Measurements from ENCODE around the gene SERPINA3. TPM values are rescaled to one million over a fixed set of nuclear protein-coding genes. Genes with fewer than 3 reads are reported as not detected.

SERPINA3 gene
- total RNA-seq, 1 experiment from 2014 or later = 3.5 TPM

GRCh38 chr14:94598506-94598815 is 13.7 kb upstream of the SERPINA3 start:
- Mint-ChIP-seq H3K4me1 (peaks cover 18% of the 10 kb centered on the region), H3K27me3 (ENCODE audit: low read depth) (no peaks in the 10 kb centered on the region; the same call in none of the 2 replicates), H3K36me3 (no peaks in the 10 kb centered on the region; the same call in 1 of the 2 replicates), H3K27ac (0 out of 2 replicates have a peak overlapping the region, but pooled peaks have one; percentile 6), H3K4me3 (no peak overlapping the region), H3K9me3 (peaks cover 4% of the 10 kb centered on the region)
- POLR2A ChIA-PET = no interaction called here
- CTCF ChIA-PET = interaction anchor here (2.2 kb wide), 2 partner anchors 49 to 112 kb away, joined by 12 to 14 read pairs; no protein-coding TSS in a partner anchor
- no peak for TF ChIP-seq PREB (CRISPR knock-in tag; IDR thresholded peaks at IDR 0.05; ENCODE audit: borderline replicate concordance)
- TF ChIP-seq, protein P1, sequence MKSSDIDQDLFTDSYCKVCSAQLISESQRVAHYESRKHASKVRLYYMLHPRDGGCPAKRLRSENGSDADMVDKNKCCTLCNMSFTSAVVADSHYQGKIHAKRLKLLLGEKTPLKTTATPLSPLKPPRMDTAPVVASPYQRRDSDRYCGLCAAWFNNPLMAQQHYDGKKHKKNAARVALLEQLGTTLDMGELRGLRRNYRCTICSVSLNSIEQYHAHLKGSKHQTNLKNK (CRISPR knock-in tag; IDR thresholded peaks at IDR 0.05) = no peak
- no peak for TF ChIP-seq ZNF138 (CRISPR knock-in tag; conservative IDR thresholded peaks at IDR 0.05)
- no peak for TF ChIP-seq ZNF671 (CRISPR knock-in tag; IDR thresholded peaks at IDR 0.05)
- TF ChIP-seq NR3C1 (CRISPR knock-in tag; conservative IDR thresholded peaks at IDR 0.05; ENCODE audit: low read depth) = no peak
- no peak for TF ChIP-seq ZNF263 (CRISPR knock-in tag; IDR thresholded peaks at IDR 0.05; ENCODE audit: low read depth)
- no peak for TF ChIP-seq E2F4 (CRISPR knock-in tag; IDR thresholded peaks at IDR 0.05; ENCODE audit: borderline replicate concordance, low read depth)
- TF ChIP-seq SP1 (CRISPR knock-in tag; conservative IDR thresholded peaks at IDR 0.05) = no peak
- DNase-seq (ENCODE audit: low spot score) (no peak), ATAC-seq (no peak)

DNA sequence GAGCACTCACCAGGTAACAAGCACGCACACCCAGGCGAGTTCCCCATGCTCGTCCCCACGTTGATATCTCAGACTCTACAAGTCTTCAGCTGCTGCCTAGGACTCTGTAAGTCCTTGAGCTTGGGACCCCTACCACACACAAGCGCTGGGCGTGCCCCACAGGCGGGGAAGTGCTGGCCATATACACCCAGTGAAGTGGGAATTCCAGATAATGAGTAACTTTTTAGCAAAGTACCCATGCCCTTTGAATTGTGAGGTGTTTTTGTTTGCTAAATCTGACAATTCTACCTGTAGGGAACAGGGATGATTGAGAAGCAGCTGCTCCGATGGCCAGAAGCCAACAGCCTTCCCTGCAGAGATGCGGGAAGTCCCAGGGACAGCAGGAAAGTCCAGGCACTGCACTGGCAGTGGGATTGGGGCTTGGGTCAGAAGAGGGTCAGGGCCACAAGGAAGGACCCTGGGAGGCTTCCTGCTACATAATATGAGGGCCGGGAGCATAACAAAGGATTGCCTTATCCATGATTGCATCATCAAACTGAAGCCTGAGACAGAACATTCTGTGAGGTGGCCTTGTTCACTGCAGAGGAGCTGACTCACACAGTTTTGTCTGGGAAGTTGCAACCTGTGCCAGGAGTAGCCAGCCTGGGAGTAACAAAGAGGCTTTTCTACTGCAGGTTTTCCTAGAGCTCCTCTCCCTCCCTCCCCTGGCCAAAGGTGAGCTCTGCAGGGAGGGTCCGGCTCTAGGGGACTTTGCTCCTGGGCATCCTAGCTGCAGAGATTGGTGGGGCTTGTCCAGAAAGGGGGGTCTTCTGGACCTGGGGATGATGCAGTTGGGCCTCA is 13.2 kb upstream of the SERPINA3 start:
- no peaks in the 10 kb centered on the region; the same call in 1 of the 2 replicates for H3K36me3 Mint-ChIP-seq
- peaks cover 4% of the 10 kb centered on the region for H3K9me3 Mint-ChIP-seq
- no peaks in the 10 kb centered on the region; the same call in none of the 2 replicates for H3K27me3 Mint-ChIP-seq (ENCODE audit: low read depth)
- DNase-seq (ENCODE audit: low spot score) (no peak), ATAC-seq (peak; percentile 59)
- no peak overlapping the region for H3K4me3 Mint-ChIP-seq
- ChIA-PET CTCF (interaction anchor here (0.7 to 2.2 kb wide), 9 partner anchors 17 to 168 kb away, joined by 3 to 14 read pairs (median 3); partner anchors contain the start of gene SERPINA5), POLR2A (no interaction called here)
- H3K4me1 Mint-ChIP-seq = peaks cover 18% of the 10 kb centered on the region
- 0 out of 2 replicates have a peak overlapping the region, but pooled peaks have one; percentile 6 for H3K27ac Mint-ChIP-seq
- TF ChIP-seq RELA (CRISPR knock-in tag; IDR thresholded peaks at IDR 0.05; ENCODE audit: borderline replicate concordance) (no peak), GTF2I (CRISPR knock-in tag; conservative IDR thresholded peaks at IDR 0.05) (no peak), CTCF (IDR thresholded peaks at IDR 0.05) (no peak), ZNF232 (CRISPR knock-in tag; IDR thresholded peaks at IDR 0.05) (no peak), ZNF416 (CRISPR knock-in tag; IDR thresholded peaks at IDR 0.05) (no peak), RORB (CRISPR knock-in tag; IDR thresholded peaks at IDR 0.05) (no peak), GABPB1 (CRISPR knock-in tag; IDR thresholded peaks at IDR 0.05) (peak; percentile 98)

- no peak for DNase-seq (ENCODE audit: low spot score)
- Mint-ChIP-seq H3K27me3 (ENCODE audit: low read depth) (no peaks in the 10 kb centered on the region; the same call in none of the 2 replicates), H3K4me1 (peaks cover 18% of the 10 kb centered on the region), H3K27ac (no peak overlapping the region), H3K4me3 (no peak overlapping the region), H3K9me3 (peaks cover 4% of the 10 kb centered on the region), H3K36me3 (no peaks in the 10 kb centered on the region; the same call in 1 of the 2 replicates)
- no peak for ATAC-seq
- ChIA-PET POLR2A (no interaction called here), CTCF (interaction anchor here (0.9 to 2.2 kb wide), 8 partner anchors 17 to 166 kb away, joined by 3 to 14 read pairs (median 3); partner anchors contain the start of gene SERPINA5)
- TF ChIP-seq, protein P2, sequence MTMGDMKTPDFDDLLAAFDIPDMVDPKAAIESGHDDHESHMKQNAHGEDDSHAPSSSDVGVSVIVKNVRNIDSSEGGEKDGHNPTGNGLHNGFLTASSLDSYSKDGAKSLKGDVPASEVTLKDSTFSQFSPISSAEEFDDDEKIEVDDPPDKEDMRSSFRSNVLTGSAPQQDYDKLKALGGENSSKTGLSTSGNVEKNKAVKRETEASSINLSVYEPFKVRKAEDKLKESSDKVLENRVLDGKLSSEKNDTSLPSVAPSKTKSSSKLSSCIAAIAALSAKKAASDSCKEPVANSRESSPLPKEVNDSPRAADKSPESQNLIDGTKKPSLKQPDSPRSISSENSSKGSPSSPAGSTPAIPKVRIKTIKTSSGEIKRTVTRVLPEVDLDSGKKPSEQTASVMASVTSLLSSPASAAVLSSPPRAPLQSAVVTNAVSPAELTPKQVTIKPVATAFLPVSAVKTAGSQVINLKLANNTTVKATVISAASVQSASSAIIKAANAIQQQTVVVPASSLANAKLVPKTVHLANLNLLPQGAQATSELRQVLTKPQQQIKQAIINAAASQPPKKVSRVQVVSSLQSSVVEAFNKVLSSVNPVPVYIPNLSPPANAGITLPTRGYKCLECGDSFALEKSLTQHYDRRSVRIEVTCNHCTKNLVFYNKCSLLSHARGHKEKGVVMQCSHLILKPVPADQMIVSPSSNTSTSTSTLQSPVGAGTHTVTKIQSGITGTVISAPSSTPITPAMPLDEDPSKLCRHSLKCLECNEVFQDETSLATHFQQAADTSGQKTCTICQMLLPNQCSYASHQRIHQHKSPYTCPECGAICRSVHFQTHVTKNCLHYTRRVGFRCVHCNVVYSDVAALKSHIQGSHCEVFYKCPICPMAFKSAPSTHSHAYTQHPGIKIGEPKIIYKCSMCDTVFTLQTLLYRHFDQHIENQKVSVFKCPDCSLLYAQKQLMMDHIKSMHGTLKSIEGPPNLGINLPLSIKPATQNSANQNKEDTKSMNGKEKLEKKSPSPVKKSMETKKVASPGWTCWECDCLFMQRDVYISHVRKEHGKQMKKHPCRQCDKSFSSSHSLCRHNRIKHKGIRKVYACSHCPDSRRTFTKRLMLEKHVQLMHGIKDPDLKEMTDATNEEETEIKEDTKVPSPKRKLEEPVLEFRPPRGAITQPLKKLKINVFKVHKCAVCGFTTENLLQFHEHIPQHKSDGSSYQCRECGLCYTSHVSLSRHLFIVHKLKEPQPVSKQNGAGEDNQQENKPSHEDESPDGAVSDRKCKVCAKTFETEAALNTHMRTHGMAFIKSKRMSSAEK (CRISPR knock-in tag; IDR thresholded peaks at IDR 0.05; ENCODE audit: borderline replicate concordance) = no peak
- TF ChIP-seq NR1H2 (CRISPR knock-in tag; IDR thresholded peaks at IDR 0.05) (no peak), ZNF281 (CRISPR knock-in tag; IDR thresholded peaks at IDR 0.05) (no peak), ZNF423 (CRISPR knock-in tag; IDR thresholded peaks at IDR 0.05) (no peak), CBFB (CRISPR knock-in tag; IDR thresholded peaks at IDR 0.05; ENCODE audit: low read depth) (no peak)
Measured at GRCh38 chr14:94599656-94600004, 12.6 kb upstream of the SERPINA3 start.
